Stimulated activated naive CD8-positive, alpha-beta T cell treated with anti-CD3 and anti-CD28 coated beads, Interleukin-15, amount 100 ng/mL, for 72 hours (primary cell): ENCODE measurements around the gene VASP.
A peak's percentile ranks its signal among the peaks of the same experiment; 100 is the strongest.
"Not testable (repeated sequence)": the region's sequence is repeated elsewhere in the genome, so short reads cannot be mapped to it uniquely, and the experiment has no call there.

Source experiments
- ATAC-seq: fragments of 150-1000 bp; cut with Tn5 transposase; 2 replicates; pipeline ENCODE4 v1.10.0; 2021; ENCODE audit warnings: mild to moderate bottlenecking, moderate library complexity
- DNase-seq, 2 donors: peaks; one replicate each; pipeline ENCODE4 v3.0.0; 2021 to 2022
- H3K27ac Mint-ChIP-seq, 2 donors: one replicate each; pipeline ENCODE4 v1.8.0; 2022; ENCODE audit warnings: mild to moderate bottlenecking in 2 of 2, mixed read lengths in 2 of 2, moderate library complexity in 2 of 2
- H3K27me3 Mint-ChIP-seq: one replicate; pipeline ENCODE4 v1.8.0; 2022; ENCODE audit warnings: mixed read lengths
- H3K4me1 Mint-ChIP-seq: one replicate; pipeline ENCODE4 v1.8.0; 2022; ENCODE audit warnings: mild to moderate bottlenecking, mixed read lengths
- H3K4me3 Mint-ChIP-seq, 2 donors: one replicate each; pipeline ENCODE4 v1.8.0; 2022; ENCODE audit warnings: mild to moderate bottlenecking in 2 of 2, mixed read lengths in 2 of 2, moderate library complexity in 1 of 2
- H3K9me3 Mint-ChIP-seq, 2 donors: one replicate each; pipeline ENCODE4 v1.8.0; 2022; ENCODE audit warnings: mixed read lengths in 2 of 2

The VASP gene

DNA sequence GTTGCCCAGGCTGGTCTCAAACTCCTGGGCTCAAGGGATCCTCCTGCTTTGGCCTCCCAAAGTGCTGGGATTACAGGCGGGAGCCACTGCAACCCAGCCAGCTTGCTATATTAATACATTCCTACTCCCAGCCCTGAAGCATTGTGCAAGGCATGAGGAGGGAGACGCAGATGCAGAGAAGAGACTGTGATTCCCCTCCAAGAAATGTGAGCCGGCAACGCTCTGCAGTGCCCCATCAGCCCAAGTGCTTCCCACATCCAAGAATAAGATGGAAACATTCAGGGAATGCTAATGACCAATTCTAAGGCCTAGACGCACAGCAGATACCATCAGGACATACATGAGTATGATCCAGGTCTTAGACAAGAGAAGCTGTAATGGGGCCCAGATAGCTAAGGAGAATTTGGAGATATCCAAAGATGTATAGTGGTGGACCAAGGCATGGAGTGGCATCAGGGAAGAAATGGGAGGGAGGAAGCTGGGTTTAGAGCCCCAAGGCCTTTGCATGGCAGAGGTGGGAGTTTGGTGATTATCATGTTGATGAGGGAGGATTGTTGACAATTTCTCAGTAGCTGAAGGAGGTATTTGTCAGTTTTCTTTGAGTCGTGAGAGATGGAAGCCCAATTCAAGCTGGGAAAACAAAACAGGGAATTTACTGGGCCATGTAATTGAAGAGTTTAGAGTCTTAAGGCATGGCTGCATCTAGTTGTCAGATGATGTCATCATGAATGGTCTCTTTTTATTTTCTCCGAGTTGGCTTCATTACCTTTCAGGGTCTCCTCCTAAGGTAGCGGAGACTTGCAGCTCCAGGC is 6.2 kb upstream of the VASP start:
- H3K9me3 Mint-ChIP-seq, result no peaks in the 10 kb centered on the region
- peaks cover 50% of the 10 kb centered on the region for H3K4me1 Mint-ChIP-seq
- H3K27me3 Mint-ChIP-seq, result peaks cover 8% of the 10 kb centered on the region
- H3K4me3 Mint-ChIP-seq, result no peak overlapping the region
- DNase-seq (no peak), ATAC-seq (no peak)
- H3K27ac Mint-ChIP-seq, result peak overlapping the region in 1 of 2 donors; percentile 2

DNA sequence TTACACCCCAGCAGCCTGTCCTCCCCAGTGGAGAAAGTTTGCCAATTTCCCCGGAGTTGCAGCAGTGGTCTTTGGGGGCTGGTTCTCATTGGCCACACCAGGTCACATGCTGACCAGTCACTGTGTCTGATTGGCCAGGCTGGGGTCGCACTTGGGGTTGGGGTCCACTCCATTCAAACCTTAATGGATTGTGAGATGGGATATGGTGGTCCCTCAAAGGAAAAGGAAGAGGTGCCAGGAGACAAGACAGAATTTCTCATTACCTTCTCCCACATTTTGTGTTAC is 5.6 kb upstream of the VASP start:
- Mint-ChIP-seq H3K4me1 (peaks cover 46% of the 10 kb centered on the region), H3K27ac (peak overlapping the region in 1 of 2 donors; percentile 21), H3K27me3 (peaks cover 3% of the 10 kb centered on the region), H3K9me3 (no peaks in the 10 kb centered on the region), H3K4me3 (no peak overlapping the region)
- DNase-seq (no peak), ATAC-seq (no peak)

DNA sequence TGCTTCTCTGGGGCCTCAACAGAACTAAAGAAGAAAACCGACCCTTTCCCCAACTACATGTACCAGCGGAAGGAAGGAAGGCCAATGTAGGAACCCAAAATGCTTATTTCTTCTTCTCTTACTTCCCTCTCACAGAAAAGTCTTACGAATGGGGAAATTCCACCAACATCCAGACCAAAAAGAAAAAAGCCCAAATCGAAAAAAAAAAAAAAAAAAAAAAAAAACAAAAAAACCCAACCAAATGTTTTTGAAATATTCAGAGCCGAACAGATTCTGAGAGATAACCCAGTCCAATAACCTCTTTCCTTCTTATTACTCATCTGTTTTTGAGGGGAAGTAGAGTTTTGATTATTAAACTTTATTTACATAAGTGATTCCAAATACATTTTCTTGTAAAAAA is 5.2 kb upstream of the VASP start:
- Mint-ChIP-seq H3K27ac (no peak overlapping the region), H3K27me3 (no peaks in the 10 kb centered on the region), H3K4me1 (peaks cover 42% of the 10 kb centered on the region), H3K9me3 (no peaks in the 10 kb centered on the region), H3K4me3 (no peak overlapping the region)
- ATAC-seq (no peak), DNase-seq (no peak)

DNA sequence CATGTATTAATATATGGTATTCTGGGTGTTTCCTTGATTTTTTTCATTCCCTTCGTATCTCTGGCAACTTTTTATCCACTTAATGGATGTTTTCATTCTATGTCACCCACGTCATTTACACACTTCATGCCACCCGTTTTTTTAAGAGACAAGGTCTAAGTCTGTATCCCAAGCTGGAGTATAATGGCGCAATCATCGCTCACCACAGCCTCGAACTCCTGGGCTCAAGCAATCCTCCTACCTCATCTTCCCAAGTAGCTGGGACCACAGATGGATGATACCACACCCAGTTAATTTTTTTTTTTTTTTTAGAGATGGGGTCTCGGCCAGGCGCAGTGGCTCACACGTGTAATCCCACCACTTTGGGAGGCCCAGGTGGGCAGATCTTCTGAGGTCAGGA is 3.4 kb upstream of the VASP start:
- Mint-ChIP-seq H3K4me3 (no peak overlapping the region), H3K4me1 (peaks cover 26% of the 10 kb centered on the region), H3K9me3 (no peaks in the 10 kb centered on the region), H3K27ac (no peak overlapping the region), H3K27me3 (no peaks in the 10 kb centered on the region)
- DNase-seq, result no peak
- no peak for ATAC-seq

- peak overlapping the region; percentile 77 to 94 for H3K4me3 Mint-ChIP-seq
- no peaks in the 10 kb centered on the region for H3K27me3 Mint-ChIP-seq
- H3K9me3 Mint-ChIP-seq, result no peaks in the 10 kb centered on the region
- H3K27ac Mint-ChIP-seq, result peak overlapping the region; percentile 19 to 90
- DNase-seq (no peak), ATAC-seq (no peak)
- H3K4me1 Mint-ChIP-seq, result peaks cover 30% of the 10 kb centered on the region
Observed at GRCh38 chr19:45505151-45505995, 1.9 kb upstream of the VASP start.

- H3K4me1 Mint-ChIP-seq, result peaks cover 36% of the 10 kb centered on the region
- peak overlapping the region; percentile 77 to 94 for H3K4me3 Mint-ChIP-seq
- no peak for ATAC-seq
- no peaks in the 10 kb centered on the region for H3K27me3 Mint-ChIP-seq
- H3K9me3 Mint-ChIP-seq, result no peaks in the 10 kb centered on the region
- peak overlapping the region; percentile 19 to 90 for H3K27ac Mint-ChIP-seq
- no peak for DNase-seq
Observed at GRCh38 chr19:45505996-45506245, 1.4 kb upstream of the VASP start.

GRCh38 chr19:45506246-45506988 is 862 bp upstream of the VASP start:
- Mint-ChIP-seq H3K4me1 (peaks cover 41% of the 10 kb centered on the region), H3K9me3 (no peaks in the 10 kb centered on the region)
- DNase-seq, result peak; percentile 99

DNA sequence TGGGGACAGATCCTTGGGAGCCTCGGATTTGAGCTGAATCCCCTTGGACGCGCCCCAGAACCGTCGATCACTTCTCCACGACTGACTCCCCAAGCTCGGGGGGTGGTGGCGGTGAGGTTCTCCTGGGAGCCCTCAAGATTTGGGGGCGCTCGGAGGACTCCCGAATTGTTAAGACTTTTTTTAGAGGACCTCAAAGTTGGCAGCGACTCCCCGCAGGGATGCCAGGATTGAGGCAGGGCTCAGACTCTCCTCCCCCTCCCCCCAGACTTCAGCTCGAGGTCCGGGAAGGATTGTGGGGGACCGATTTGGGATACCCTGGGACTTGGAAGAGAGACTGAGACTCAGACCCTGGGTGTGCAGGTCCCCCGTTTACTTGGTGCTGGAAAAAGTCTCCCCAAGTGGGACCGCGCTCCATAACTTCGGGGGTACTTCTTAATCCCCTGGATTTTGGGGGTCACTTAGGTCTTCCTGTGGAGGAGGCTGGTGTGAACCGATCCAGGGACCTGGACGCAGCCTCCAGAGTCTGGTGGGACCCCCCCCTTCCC is 665 bp downstream of the VASP start:
- H3K4me1 Mint-ChIP-seq, result peaks cover 52% of the 10 kb centered on the region
- DNase-seq, result no peak
- no peaks in the 10 kb centered on the region for H3K27me3 Mint-ChIP-seq
- no peak for ATAC-seq
- H3K27ac Mint-ChIP-seq, result peak overlapping the region; percentile 78 to 93
- H3K4me3 Mint-ChIP-seq, result peak overlapping the region; percentile 88 to 96
- no peaks in the 10 kb centered on the region for H3K9me3 Mint-ChIP-seq

More at GRCh38 chr19:45506246-45506988, 862 bp upstream of the VASP start:
- no peaks in the 10 kb centered on the region for H3K27me3 Mint-ChIP-seq
- peak overlapping the region; percentile 94 to 96 for H3K4me3 Mint-ChIP-seq
- ATAC-seq, result peak; percentile 87
- H3K27ac Mint-ChIP-seq, result peak overlapping the region; percentile 97 to 98

GRCh38 chr19:45508417-45508860 is 1.2 kb downstream of the VASP start:
- no peaks in the 10 kb centered on the region for H3K9me3 Mint-ChIP-seq
- no peak for ATAC-seq
- peaks cover 57% of the 10 kb centered on the region for H3K4me1 Mint-ChIP-seq
- no peaks in the 10 kb centered on the region for H3K27me3 Mint-ChIP-seq
- H3K4me3 Mint-ChIP-seq, result peak overlapping the region; percentile 88 to 96
- H3K27ac Mint-ChIP-seq, result peak overlapping the region; percentile 78 to 93
- DNase-seq, result peak in 1 of 2 donors; percentile 51

GRCh38 chr19:45508861-45509691 is 1.8 kb downstream of the VASP start:
- peak in 1 of 2 donors; percentile 64 for DNase-seq
- Mint-ChIP-seq H3K4me3 (peak overlapping the region; percentile 88 to 96), H3K9me3 (no peaks in the 10 kb centered on the region), H3K27me3 (no peaks in the 10 kb centered on the region), H3K27ac (peak overlapping the region; percentile 93 to 96), H3K4me1 (peaks cover 63% of the 10 kb centered on the region)
- ATAC-seq, result peak; percentile 6

GRCh38 chr19:45509692-45510015 is 2.4 kb downstream of the VASP start:
- ATAC-seq, result no peak
- DNase-seq, result no peak
- H3K4me3 Mint-ChIP-seq, result peak overlapping the region; percentile 88 to 96
- no peaks in the 10 kb centered on the region for H3K27me3 Mint-ChIP-seq
- H3K4me1 Mint-ChIP-seq, result peaks cover 69% of the 10 kb centered on the region
- H3K9me3 Mint-ChIP-seq, result no peaks in the 10 kb centered on the region
- H3K27ac Mint-ChIP-seq, result peak overlapping the region in 1 of 2 donors; percentile 24

- DNase-seq, H3K27ac Mint-ChIP-seq, ATAC-seq, H3K9me3 Mint-ChIP-seq, H3K27me3 Mint-ChIP-seq: not testable (repeated sequence)
- peaks cover 72% of the 10 kb centered on the region for H3K4me1 Mint-ChIP-seq
- peak overlapping the region; percentile 88 to 96 for H3K4me3 Mint-ChIP-seq
Observed at GRCh38 chr19:45510352-45510751, 3.1 kb downstream of the VASP start.

DNA sequence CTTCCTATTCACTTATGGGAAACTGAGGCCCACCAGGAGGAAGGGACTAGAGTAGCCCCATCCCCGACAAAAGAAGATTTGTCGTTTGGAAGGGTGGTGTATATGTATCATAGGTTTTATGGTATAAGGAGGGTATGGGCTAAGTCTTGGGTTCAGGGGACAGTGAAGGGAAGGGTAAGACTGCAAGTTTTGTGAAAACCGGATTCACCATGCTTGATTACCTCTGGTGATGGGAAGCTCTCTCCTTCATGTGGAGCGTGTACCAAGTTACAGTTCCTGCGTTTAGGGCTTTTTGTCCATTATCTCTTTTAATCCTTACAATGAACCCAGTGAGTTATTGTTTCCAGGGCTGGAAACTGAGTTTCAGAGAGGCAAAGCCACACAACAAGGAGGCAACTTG is 3.8 kb downstream of the VASP start:
- no peak for ATAC-seq
- H3K27me3 Mint-ChIP-seq, result no peaks in the 10 kb centered on the region
- H3K4me3 Mint-ChIP-seq, result peak overlapping the region; percentile 24 to 35
- H3K27ac Mint-ChIP-seq, result peak overlapping the region in 1 of 2 donors; percentile 25
- no peaks in the 10 kb centered on the region for H3K9me3 Mint-ChIP-seq
- no peak for DNase-seq
- H3K4me1 Mint-ChIP-seq, result peaks cover 72% of the 10 kb centered on the region

- H3K9me3 Mint-ChIP-seq, result no peaks in the 10 kb centered on the region
- peak overlapping the region in 1 of 2 donors; percentile 39 for H3K4me3 Mint-ChIP-seq
- peaks cover 77% of the 10 kb centered on the region for H3K4me1 Mint-ChIP-seq
- DNase-seq (no peak), ATAC-seq (no peak)
- H3K27ac Mint-ChIP-seq, result peak overlapping the region in 1 of 2 donors; percentile 89
- no peaks in the 10 kb centered on the region for H3K27me3 Mint-ChIP-seq
Observed at GRCh38 chr19:45512881-45513483, 5.7 kb downstream of the VASP start.
